Measurements from ENCODE around the gene P3H2.

GRCh38 chr3:190004656-190005055 lies 116.0 kb downstream of the P3H2 start:
- TF ChIP-seq CTCF (IDR thresholded peaks at IDR 0.05; ENCODE audit: borderline replicate concordance, extremely low read depth, low read length, poor library complexity, severe bottlenecking) (no peak), EZH2 (IDR thresholded peaks at IDR 0.05; ENCODE audit: borderline replicate concordance, low read depth, low read length, severe bottlenecking) (no peak)
